H1 (cell line): ENCODE measurements around the gene RALGAPA1. TPM values are rescaled to one million over a fixed set of nuclear protein-coding genes. Genes with fewer than 3 reads are reported as not detected.

ENCODE experiments used
- CTCF ChIA-PET: fragments of 300-600 bp; sonication (Branson Sonifier 250); formaldehyde crosslinking; loops from one replicate; lab custom pipeline; 2021; ENCODE audit not compliant: partially characterized antibody; lab: Charles Lee
- POLR2A ChIA-PET: fragments of 300-600 bp; sonication (Branson Sonifier 250); formaldehyde crosslinking; loops from one replicate; lab custom pipeline; 2021; ENCODE audit warnings: inconsistent platforms; ENCODE audit not compliant: partially characterized antibody; lab: Charles Lee
- DNase-seq, 2 experiments: peaks; one replicate each; pipeline versions ENCODE4 v3.0.0 to v3.0.0-alpha.2; 2010 to 2022; ENCODE audit warnings: low spot score in 2 of 2, low read depth in 1 of 2, mixed read lengths in 1 of 2
- FAIRE-seq: peaks from 2 replicates; lab custom pipeline; 2011; peaks lifted over from hg19 to GRCh38; lab: Jason Lieb, UNC
- H2AFZ ChIP-seq: 2 replicates; pipeline ENCODE4 v1.8.1; 2012; ENCODE audit warnings: low read length, inconsistent platforms
- H2AK5ac ChIP-seq: 2 replicates; pipeline ENCODE4 v1.6.1; 2013; ENCODE audit warnings: low read depth, low read length
- H2BK120ac ChIP-seq: replicated peaks from 2 replicates; pipeline ENCODE3; 2013; ENCODE audit warnings: low read depth, low read length, inconsistent platforms
- H2BK12ac ChIP-seq: 2 replicates; pipeline ENCODE4 v1.6.1; 2013; ENCODE audit warnings: low read depth, low read length
- H2BK15ac ChIP-seq: 2 replicates; pipeline ENCODE4 v1.6.1; 2013; ENCODE audit warnings: low read length
- H2BK20ac ChIP-seq: 2 replicates; pipeline ENCODE4 v1.6.1; 2013; ENCODE audit warnings: low read length
- H2BK5ac ChIP-seq: 2 replicates; pipeline ENCODE4 v1.6.1; 2013; ENCODE audit warnings: low read depth, low read length
- H3K14ac ChIP-seq: 2 replicates; pipeline ENCODE4 v1.6.1; 2013; ENCODE audit warnings: inconsistent platforms; ENCODE audit not compliant: insufficient read length
- H3K18ac ChIP-seq: 2 replicates; pipeline ENCODE4 v1.6.1; 2013; ENCODE audit warnings: low read length; ENCODE audit errors: extremely low read depth
- H3K23ac ChIP-seq: 2 replicates; pipeline ENCODE4 v1.6.1; 2013; ENCODE audit warnings: inconsistent platforms; ENCODE audit not compliant: insufficient read length
- H3K23me2 ChIP-seq: 2 replicates; pipeline ENCODE4 v1.6.1; 2013; ENCODE audit warnings: low read depth, low read length
- H3K27ac ChIP-seq: 2 replicates; pipeline ENCODE4 v1.6.1; 2011; ENCODE audit warnings: low read depth, low read length, inconsistent platforms
- H3K27me3 ChIP-seq, 4 experiments: replicated peaks in 1 of 4; 1 replicate in 1 of 4; 2 replicates in 3 of 4; pipeline versions ENCODE4 v1.6.1 to v1.8.1; 2011 to 2013; ENCODE audit warnings: low read length in 3 of 4, mild to moderate bottlenecking in 3 of 4, inconsistent platforms in 2 of 4, mixed read lengths in 2 of 4, moderate library complexity in 1 of 4; ENCODE audit not compliant: control insufficient read depth in 3 of 4, insufficient read depth in 3 of 4; ENCODE audit errors: extremely low read depth in 1 of 4
- H3K36me3 ChIP-seq, 4 experiments: 2 replicates each; pipeline versions ENCODE4 v1.6.1 to v1.8.1; 2011 to 2013; ENCODE audit warnings: mild to moderate bottlenecking in 4 of 4, low read length in 3 of 4, moderate library complexity in 2 of 4, control low read depth in 1 of 4, inconsistent platforms in 1 of 4; ENCODE audit not compliant: insufficient read depth in 4 of 4, control insufficient read depth in 2 of 4
- H3K4ac ChIP-seq: replicated peaks from 2 replicates; pipeline ENCODE3; 2013; ENCODE audit warnings: low read length, low read depth, mixed read lengths, inconsistent platforms; ENCODE audit not compliant: insufficient read length
- H3K4me1 ChIP-seq, 4 experiments: replicated peaks in 1 of 4; 1 replicate in 1 of 4; 2 replicates in 3 of 4; pipeline versions ENCODE4 v1.6.1 to v1.8.1; 2011 to 2013; ENCODE audit warnings: low read length in 3 of 4, inconsistent platforms in 2 of 4, mixed read lengths in 1 of 4; ENCODE audit not compliant: insufficient read depth in 4 of 4, control insufficient read depth in 3 of 4
- H3K4me2 ChIP-seq, 2 experiments: 2 replicates each; pipeline versions ENCODE4 v1.6.1 to v1.8.1; 2011 to 2013; ENCODE audit warnings: low read depth in 2 of 2, low read length in 2 of 2, control low read depth in 1 of 2, inconsistent platforms in 1 of 2, mild to moderate bottlenecking in 1 of 2; ENCODE audit not compliant: insufficient read depth in 1 of 2
- H3K4me3 ChIP-seq, 4 experiments: fragments of 200-600, 300-600 bp in 1 of 4; sonication (generic), shearing (Covaris generic), sonication (Bioruptor Twin) in 1 of 4; 2 replicates each; pipeline versions ENCODE4 v1.5.1 to v1.8.1; 2011 to 2016; ENCODE audit warnings: low read length in 4 of 4, low read depth in 3 of 4, control low read depth in 2 of 4, inconsistent platforms in 2 of 4, mild to moderate bottlenecking in 2 of 4, mixed read lengths in 1 of 4, moderate library complexity in 1 of 4; ENCODE audit not compliant: insufficient read depth in 2 of 4; ENCODE audit errors: extremely low read depth in 1 of 4
- H3K56ac ChIP-seq: replicated peaks from 2 replicates; pipeline ENCODE3; 2013; ENCODE audit warnings: low read depth, mild to moderate bottlenecking, mixed read lengths, low read length, inconsistent platforms; ENCODE audit not compliant: insufficient read length
- H3K79me1 ChIP-seq: 2 replicates; pipeline ENCODE4 v1.6.1; 2013; ENCODE audit warnings: low read depth, low read length, control low read depth
- H3K79me2 ChIP-seq, 2 experiments: 2 replicates each; pipeline versions ENCODE4 v1.6.1 to v1.8.1; 2012 to 2013; ENCODE audit warnings: low read length in 2 of 2, mild to moderate bottlenecking in 2 of 2, inconsistent platforms in 1 of 2; ENCODE audit not compliant: insufficient read depth in 2 of 2, control insufficient read depth in 1 of 2
- H3K9ac ChIP-seq, 4 experiments: replicated peaks in 1 of 4; 1 replicate in 1 of 4; 2 replicates in 3 of 4; pipeline versions ENCODE4 v1.6.1 to v1.8.1; 2011 to 2013; ENCODE audit warnings: low read depth in 3 of 4, low read length in 3 of 4, control low read depth in 2 of 4, mild to moderate bottlenecking in 2 of 4, moderate library complexity in 2 of 4, inconsistent platforms in 1 of 4; ENCODE audit errors: extremely low read depth in 1 of 4
- H3K9me3 ChIP-seq, 2 experiments: 2 replicates each; pipeline versions ENCODE4 v1.6.1 to v1.8.1; 2012 to 2013; ENCODE audit warnings: mild to moderate bottlenecking in 2 of 2, moderate library complexity in 2 of 2, control low read depth in 1 of 2, inconsistent platforms in 1 of 2, low read depth in 1 of 2, low read length in 1 of 2, mixed read lengths in 1 of 2; ENCODE audit not compliant: insufficient read depth in 2 of 2
- H4K20me1 ChIP-seq, 2 experiments: replicated peaks in 1 of 2; 2 replicates each; pipeline versions ENCODE3 to v1.8.1; 2011 to 2013; ENCODE audit warnings: inconsistent platforms in 2 of 2, low read length in 2 of 2, mild to moderate bottlenecking in 1 of 2; ENCODE audit not compliant: insufficient read depth in 2 of 2, control insufficient read depth in 1 of 2
- H4K5ac ChIP-seq: 2 replicates; pipeline ENCODE4 v1.6.1; 2013; ENCODE audit warnings: low read length, low read depth, mixed read lengths, inconsistent platforms; ENCODE audit not compliant: insufficient read length
- H4K8ac ChIP-seq: 2 replicates; pipeline ENCODE4 v1.8.0; 2013; ENCODE audit warnings: mild to moderate bottlenecking, moderate library complexity, low read length, inconsistent platforms; ENCODE audit not compliant: insufficient read depth; ENCODE audit errors: extremely low read depth
- H4K91ac ChIP-seq: replicated peaks from 2 replicates; pipeline ENCODE3; 2013; ENCODE audit warnings: low read length, mixed read lengths, inconsistent platforms; ENCODE audit not compliant: insufficient read length
- EGR1 ChIP-seq: IDR thresholded peaks from 2 replicates; pipeline ENCODE4 v1.6.1; 2011; ENCODE audit warnings: low read depth, low read length, borderline replicate concordance
- POU5F1 ChIP-seq: IDR thresholded peaks from 2 replicates; pipeline ENCODE4 v1.6.1; 2011; ENCODE audit warnings: low read depth, mild to moderate bottlenecking, low read length, moderate library complexity
- WGBS, 2 experiments: shearing (Covaris generic) in 1 of 2; methylation state at CpG; one replicate each; pipeline versions ENCODE4 v1.1.6 to v1.1.7; 2013 to 2015; ENCODE audit warnings: low lambda C conversion rate in 2 of 2, mixed read lengths in 2 of 2, inconsistent platforms in 1 of 2, low coverage in 1 of 2, missing lambda C conversion rate in 1 of 2; ENCODE audit not compliant: insufficient replicate concordance in 2 of 2, insufficient coverage in 1 of 2, insufficient read length in 1 of 2; ENCODE audit errors: extremely low coverage in 1 of 2, missing lambda C conversion rate in 1 of 2; 5-methylcytosine and 5-hydroxymethylcytosine counted together
- polyA plus RNA-seq, 7 experiments: library from polyadenylated mRNA; depleted of rRNA in 3 of 7; stranded (reverse) in 5 of 7; unstranded in 2 of 7; fragments of >200 nt in 5 of 7; fragments of 200-250 nt in 2 of 7; gene quantifications; 1 replicate in 5 of 7; 2 replicates in 1 of 7; 4 replicates in 1 of 7; pipeline versions ENCODE4 v1.2.1 to v1.2.3, GENCODE V29; 2011 to 2013; ENCODE audit warnings: missing spikeins in 2 of 7, mixed read lengths in 2 of 7
- total RNA-seq: library from RNA; stranded (reverse); fragmentation: NEBNext Ultra II Directional; extraction: Animal tissue kit (Norgen Biotek cat#: 25700); gene quantifications from 2 replicates; pipeline ENCODE4 v1.2.1, GENCODE V29; 2021

The RALGAPA1 gene
- total and polyA plus RNA-seq, 2 of the 8 experiments (the other 6 are each of a cell fraction or from before 2014, with no cell fraction given) = 4.2 to 26.7 TPM

DNA sequence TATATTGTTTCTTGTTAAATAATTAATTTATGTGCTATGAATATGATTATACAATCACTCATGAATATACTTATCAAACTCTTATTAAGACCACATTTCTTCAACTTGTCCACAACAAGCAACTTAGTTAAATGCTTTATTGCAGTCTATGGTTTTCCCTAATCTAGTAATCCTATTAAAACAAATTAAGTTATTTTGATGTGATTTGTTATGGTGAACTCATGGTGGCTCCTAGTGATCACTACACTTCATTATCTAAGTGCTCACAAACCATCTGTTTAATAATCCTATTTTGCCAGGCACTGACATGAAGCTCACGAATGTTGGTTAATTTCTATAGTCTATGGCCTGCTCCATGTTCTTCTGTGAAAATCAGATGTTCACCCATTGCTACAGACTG lies 232.2 kb downstream of the RALGAPA1 start:
- Histone ChIP-seq H3K4me2 (no peak overlapping the region), H3K14ac (no peak overlapping the region), H3K4me3 (no peak overlapping the region), H4K91ac (no peak overlapping the region), H2BK20ac (no peak overlapping the region), H2BK5ac (no peak overlapping the region), H3K79me2 (no peaks in the 10 kb centered on the region), H3K79me1 (no peaks in the 10 kb centered on the region), H2AFZ (no peak overlapping the region), H3K4me1 (no peaks in the 10 kb centered on the region), H3K27me3 (no peaks in the 10 kb centered on the region), H3K18ac (no peak overlapping the region), H3K27ac (no peak overlapping the region), H3K23ac (no peak overlapping the region), H4K20me1 (no peaks in the 10 kb centered on the region), H4K8ac (no peak overlapping the region), H3K4ac (no peak overlapping the region), H3K9ac (no peak overlapping the region), H2BK15ac (no peak overlapping the region), H2AK5ac (no peak overlapping the region), H2BK120ac (no peak overlapping the region), H3K36me3 (no peaks in the 10 kb centered on the region), H3K9me3 (no peaks in the 10 kb centered on the region), H3K23me2 (no peaks in the 10 kb centered on the region), H4K5ac (no peak overlapping the region), H2BK12ac (no peak overlapping the region), H3K56ac (no peak overlapping the region)
- WGBS, 2 experiments = 81% methylated on average over 1 of the region's 1 CpG; no CpG with 5 or more reads in 1 of the 2 experiments
- DNase-seq = no peak
- ChIA-PET CTCF (no interaction called here), POLR2A (no interaction called here)
- FAIRE-seq = no peak
- TF ChIP-seq POU5F1 (no peak), EGR1 (no peak)
